Gastroesophageal sphincter (tissue), 4 donors: ENCODE measurements around the gene RYR3. TPM values are rescaled to one million over a fixed set of nuclear protein-coding genes. Genes with fewer than 3 reads are reported as not detected.
A peak's percentile ranks its signal among the peaks of the same experiment; 100 is the strongest.

Source experiments
- ATAC-seq: fragments of 150-250 bp; one replicate; pipeline ENCODE4 v1.9.1; 2016; ENCODE audit warnings: mild to moderate bottlenecking, moderate library complexity
- H3K27ac ChIP-seq, 4 donors: fragments of 200-600 bp; sonication (generic) in 3 of 4; 1 replicate in 3 of 4; 2 replicates in 1 of 4; pipeline ENCODE4 v1.5.1; 2016 to 2019
- H3K27me3 ChIP-seq: fragments of 200-600 bp; sonication (generic); one replicate; pipeline ENCODE4 v1.5.1; 2019
- H3K36me3 ChIP-seq, 2 donors: fragments of 200-600 bp; sonication (generic); one replicate each; pipeline ENCODE4 v1.5.1; 2019; ENCODE audit warnings: control low read depth in 1 of 2
- H3K4me1 ChIP-seq, 3 donors: fragments of 200-600 bp; sonication (generic); 1 replicate in 2 of 3; 2 replicates in 1 of 3; pipeline ENCODE4 v1.5.1; 2016 to 2019; ENCODE audit warnings: control low read depth in 2 of 3
- H3K4me3 ChIP-seq, 2 donors: fragments of 200-600 bp; sonication (generic); one replicate each; pipeline ENCODE4 v1.5.1; 2019; ENCODE audit warnings: mild to moderate bottlenecking in 1 of 2, moderate library complexity in 1 of 2
- H3K9me3 ChIP-seq, 3 donors: fragments of 200-600 bp; sonication (generic); one replicate each; pipeline ENCODE4 v1.5.1; 2017 to 2019; ENCODE audit warnings: control low read depth in 2 of 3
- EP300 ChIP-seq: sonication (generic); formaldehyde crosslinking; IDR thresholded peaks from one replicate; pipeline ENCODE4 v1.6.1; 2017; ENCODE audit warnings: antibody characterized with exemption, mild to moderate bottlenecking
- POLR2A ChIP-seq, 2 donors: fragments of 450-650 bp; IDR thresholded peaks; one replicate each; pipeline ENCODE4 v1.6.1; 2017; ENCODE audit warnings: antibody characterized with exemption in 2 of 2, mild to moderate bottlenecking in 2 of 2, moderate library complexity in 1 of 2
- POLR2AphosphoS5 ChIP-seq: sonication (generic); formaldehyde crosslinking; IDR thresholded peaks from one replicate; pipeline ENCODE4 v1.6.1; 2017; ENCODE audit warnings: antibody characterized with exemption
- WGBS, 2 donors: methylation state at CpG; one replicate each; pipeline ENCODE4 v1.1.5; 2018; ENCODE audit warnings: low coverage in 1 of 2; 5-methylcytosine and 5-hydroxymethylcytosine counted together
- total RNA-seq, 4 donors: library from RNA; depleted of rRNA; stranded (reverse); fragments of >200 nt; gene quantifications; one replicate each; pipeline ENCODE4 v1.1.0, GENCODE V29; 2016
- TF ChIP-seq, protein P1 (sequence below), 4 experiments: fragments of 200-600 bp in 2 of 4; fragments of 450-650 bp in 2 of 4; sonication (generic) in 1 of 4; IDR thresholded peaks; one replicate each; pipeline ENCODE4 v1.5.1; 2017 to 2019; ENCODE audit warnings: antibody characterized with exemption in 4 of 4, mild to moderate bottlenecking in 2 of 4, moderate library complexity in 2 of 4

Gene RYR3
- total RNA-seq, 4 donors from 2014 or later, result 3.5 to 10.2 (median 6.2) TPM

DNA sequence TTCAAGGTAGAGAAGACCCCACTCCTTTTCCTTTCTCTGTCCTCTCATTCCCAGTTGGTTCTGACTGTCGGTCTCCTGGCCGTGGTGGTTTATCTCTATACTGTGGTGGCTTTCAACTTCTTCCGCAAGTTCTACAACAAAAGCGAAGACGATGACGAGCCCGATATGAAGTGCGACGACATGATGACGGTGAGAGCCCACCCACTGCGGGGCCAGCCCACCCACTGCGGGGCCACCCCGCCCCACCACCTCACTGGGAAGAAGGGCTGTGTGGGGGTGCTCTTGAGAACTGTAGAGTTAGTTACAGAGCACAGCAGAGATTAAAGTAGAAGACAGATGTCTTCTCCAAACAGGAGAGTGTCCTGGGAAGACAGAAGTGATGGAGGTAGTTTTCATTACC, 547.0 kb downstream of the RYR3 start:
- no peak for ATAC-seq
- H3K9me3 ChIP-seq, result no peaks in the 10 kb centered on the region
- WGBS, 2 donors, result 100% methylated on average over 2 of the region's 13 CpGs; no CpG with 5 or more reads in 1 of the 2 donors
- TF ChIP-seq, protein P1, sequence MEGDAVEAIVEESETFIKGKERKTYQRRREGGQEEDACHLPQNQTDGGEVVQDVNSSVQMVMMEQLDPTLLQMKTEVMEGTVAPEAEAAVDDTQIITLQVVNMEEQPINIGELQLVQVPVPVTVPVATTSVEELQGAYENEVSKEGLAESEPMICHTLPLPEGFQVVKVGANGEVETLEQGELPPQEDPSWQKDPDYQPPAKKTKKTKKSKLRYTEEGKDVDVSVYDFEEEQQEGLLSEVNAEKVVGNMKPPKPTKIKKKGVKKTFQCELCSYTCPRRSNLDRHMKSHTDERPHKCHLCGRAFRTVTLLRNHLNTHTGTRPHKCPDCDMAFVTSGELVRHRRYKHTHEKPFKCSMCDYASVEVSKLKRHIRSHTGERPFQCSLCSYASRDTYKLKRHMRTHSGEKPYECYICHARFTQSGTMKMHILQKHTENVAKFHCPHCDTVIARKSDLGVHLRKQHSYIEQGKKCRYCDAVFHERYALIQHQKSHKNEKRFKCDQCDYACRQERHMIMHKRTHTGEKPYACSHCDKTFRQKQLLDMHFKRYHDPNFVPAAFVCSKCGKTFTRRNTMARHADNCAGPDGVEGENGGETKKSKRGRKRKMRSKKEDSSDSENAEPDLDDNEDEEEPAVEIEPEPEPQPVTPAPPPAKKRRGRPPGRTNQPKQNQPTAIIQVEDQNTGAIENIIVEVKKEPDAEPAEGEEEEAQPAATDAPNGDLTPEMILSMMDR (IDR thresholded peaks at IDR 0.05), result no peak
- TF ChIP-seq POLR2A (IDR thresholded peaks at IDR 0.05) (no peak), EP300 (no peak), POLR2AphosphoS5 (no peak)
- no peaks in the 10 kb centered on the region for H3K4me1 ChIP-seq
- H3K27ac ChIP-seq, result no peak overlapping the region
- H3K36me3 ChIP-seq, result peaks cover 0 to 69% of the 10 kb centered on the region in 2 donors
- no peak overlapping the region for H3K4me3 ChIP-seq
- no peaks in the 10 kb centered on the region for H3K27me3 ChIP-seq

GRCh38 chr15:33858836-33859235, 548.1 kb downstream of the RYR3 start:
- Histone ChIP-seq H3K9me3 (no peaks in the 10 kb centered on the region), H3K27me3 (no peaks in the 10 kb centered on the region), H3K36me3 (peaks cover 0 to 76% of the 10 kb centered on the region in 2 donors), H3K4me1 (no peaks in the 10 kb centered on the region), H3K27ac (no peak overlapping the region), H3K4me3 (no peak overlapping the region)
- 90 to 100% methylated on average over 2 to 3 of the region's 6 CpGs for WGBS, 2 donors
- ATAC-seq, result no peak
- TF ChIP-seq POLR2A (IDR thresholded peaks at IDR 0.05), result no peak
- TF ChIP-seq, protein P1 (IDR thresholded peaks at IDR 0.05), result no peak

- Histone ChIP-seq H3K4me3 (no peak overlapping the region), H3K27ac (no peak overlapping the region), H3K36me3 (peaks cover 0 to 70% of the 10 kb centered on the region in 2 donors), H3K4me1 (peaks cover 0 to 11% (median 0%) of the 10 kb centered on the region in 3 donors), H3K27me3 (no peaks in the 10 kb centered on the region), H3K9me3 (no peaks in the 10 kb centered on the region)
- WGBS, 2 donors, result 79 to 93% methylated on average over 1 of the region's 1 CpG
- TF ChIP-seq, protein P1 (IDR thresholded peaks at IDR 0.05), result no peak
- TF ChIP-seq POLR2A (IDR thresholded peaks at IDR 0.05) (no peak), POLR2AphosphoS5 (no peak), EP300 (no peak)
- no peak for ATAC-seq
Measured at GRCh38 chr15:33859992-33860545, 549.3 kb downstream of the RYR3 start.

DNA sequence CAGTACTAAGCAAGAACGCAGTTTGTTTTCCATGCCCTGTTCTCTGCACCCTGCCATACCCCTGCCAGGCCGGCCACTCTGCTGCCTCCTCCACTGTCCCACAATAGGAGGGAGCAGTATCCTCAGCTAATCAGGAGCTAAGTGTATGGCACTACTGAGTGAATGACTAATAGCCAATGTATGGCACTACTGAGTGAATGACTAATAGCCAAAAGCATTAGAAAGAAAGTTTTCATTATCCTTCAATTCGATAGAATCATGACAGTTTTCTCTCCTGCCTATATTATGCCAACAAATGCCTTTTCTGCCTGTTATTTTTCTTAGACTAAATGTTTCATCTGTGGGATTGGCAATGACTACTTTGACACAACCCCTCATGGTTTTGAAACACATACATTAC, 550.0 kb downstream of the RYR3 start:
- WGBS, 2 donors, result 73 to 100% methylated on average over 1 to 3 of the region's 3 CpGs
- Histone ChIP-seq H3K27ac (no peak overlapping the region), H3K4me3 (no peak overlapping the region), H3K27me3 (no peaks in the 10 kb centered on the region), H3K36me3 (peaks cover 0 to 67% of the 10 kb centered on the region in 2 donors), H3K4me1 (peaks cover 0 to 16% (median 0%) of the 10 kb centered on the region in 3 donors), H3K9me3 (no peaks in the 10 kb centered on the region)
- ATAC-seq, result no peak
- no peak for TF ChIP-seq POLR2AphosphoS5
- TF ChIP-seq POLR2A (IDR thresholded peaks at IDR 0.05), result no peak
- TF ChIP-seq, protein P1 (IDR thresholded peaks at IDR 0.05), result no peak
- TF ChIP-seq EP300, result no peak

GRCh38 chr15:33864360-33865075, 553.8 kb downstream of the RYR3 start:
- 47 to 68% methylated on average over 5 of the region's 5 CpGs for WGBS, 2 donors
- Histone ChIP-seq H3K27me3 (no peaks in the 10 kb centered on the region), H3K9me3 (no peaks in the 10 kb centered on the region), H3K36me3 (peaks cover 0 to 53% of the 10 kb centered on the region in 2 donors), H3K27ac (peak overlapping the region in 1 of 4 donors; percentile 6), H3K4me1 (peaks cover 0 to 16% (median 0%) of the 10 kb centered on the region in 3 donors), H3K4me3 (no peak overlapping the region)
- ATAC-seq, result no peak
- TF ChIP-seq POLR2A (IDR thresholded peaks at IDR 0.05) (no peak), EP300 (no peak), POLR2AphosphoS5 (no peak)
- TF ChIP-seq, protein P1 (IDR thresholded peaks at IDR 0.05), result no peak
